Progenitor cell of endocrine pancreas (in vitro differentiated cells): Measurements from ENCODE around the gene LHCGR. TPM values are rescaled to one million over a fixed set of nuclear protein-coding genes. Genes with fewer than 3 reads are reported as not detected.

Experiments used
- DNase-seq: peaks from one replicate; pipeline ENCODE4 v3.0.0; 2021; ENCODE audit warnings: low spot score; ENCODE audit not compliant: unreplicated experiment
- H3K27ac Mint-ChIP-seq: 2 replicates; pipeline ENCODE4 v1.8.0; 2021; ENCODE audit warnings: mild to moderate bottlenecking, moderate library complexity, mixed read lengths
- H3K27me3 Mint-ChIP-seq: 2 replicates; pipeline ENCODE4 v1.8.0; 2021; ENCODE audit warnings: mixed read lengths
- H3K36me3 Mint-ChIP-seq: 2 replicates; pipeline ENCODE4 v1.8.0; 2022; ENCODE audit warnings: mixed read lengths; ENCODE audit not compliant: insufficient read depth
- H3K4me1 Mint-ChIP-seq: 2 replicates; pipeline ENCODE4 v1.8.0; 2021; ENCODE audit warnings: low read depth, mixed read lengths
- H3K4me3 Mint-ChIP-seq: 2 replicates; pipeline ENCODE4 v1.8.0; 2021; ENCODE audit warnings: low read depth, mild to moderate bottlenecking, moderate library complexity, mixed read lengths
- H3K9me3 Mint-ChIP-seq: 2 replicates; pipeline ENCODE4 v1.8.0; 2021; ENCODE audit warnings: low read depth, mixed read lengths
- CTCF ChIP-seq: fragments of 200-600 bp; sonication (generic); IDR thresholded peaks from one replicate; pipeline ENCODE4 v1.5.0; 2021; ENCODE audit warnings: antibody characterized with exemption, mild to moderate bottlenecking; ENCODE audit not compliant: unreplicated experiment
- total RNA-seq: library from RNA; stranded (reverse); gene quantifications from 2 replicates; pipeline ENCODE4 v1.2.1, GENCODE V29; 2021

Gene LHCGR
- total RNA-seq, 1 donor from 2014 or later, result not detected

- DNase-seq, result no peak
- no peak overlapping the region for H3K4me3 Mint-ChIP-seq
- H3K9me3 Mint-ChIP-seq, result no peaks in the 10 kb centered on the region
- H3K4me1 Mint-ChIP-seq, result no peaks in the 10 kb centered on the region
- no peak overlapping the region for H3K27ac Mint-ChIP-seq
- no peaks in the 10 kb centered on the region for H3K36me3 Mint-ChIP-seq
- H3K27me3 Mint-ChIP-seq, result no peaks in the 10 kb centered on the region
- no peak for TF ChIP-seq CTCF
Observed at GRCh38 chr2:48673581-48673980, 81.9 kb downstream of the LHCGR start.

- H3K4me3 Mint-ChIP-seq, result no peak overlapping the region
- H3K27ac Mint-ChIP-seq, result no peak overlapping the region
Observed at GRCh38 chr2:48668992-48669391, 86.5 kb downstream of the LHCGR start.

GRCh38 chr2:48651158-48651790 is 104.2 kb downstream of the LHCGR start:
- H3K4me3 Mint-ChIP-seq, result no peak overlapping the region
- H3K27ac Mint-ChIP-seq, result no peak overlapping the region
- TF ChIP-seq CTCF, result no peak
- no peak for DNase-seq
- no peaks in the 10 kb centered on the region for H3K27me3 Mint-ChIP-seq
- no peaks in the 10 kb centered on the region for H3K9me3 Mint-ChIP-seq
- H3K36me3 Mint-ChIP-seq, result no peaks in the 10 kb centered on the region
- no peaks in the 10 kb centered on the region for H3K4me1 Mint-ChIP-seq

More at GRCh38 chr2:48668992-48669391, 86.5 kb downstream of the LHCGR start:
- Mint-ChIP-seq H3K36me3 (no peaks in the 10 kb centered on the region), H3K9me3 (no peaks in the 10 kb centered on the region), H3K4me1 (no peaks in the 10 kb centered on the region), H3K27me3 (no peaks in the 10 kb centered on the region)
- DNase-seq, result no peak
- TF ChIP-seq CTCF, result no peak

- no peaks in the 10 kb centered on the region for H3K27me3 Mint-ChIP-seq
- no peak for DNase-seq
Observed at GRCh38 chr2:48638261-48638660, 117.3 kb downstream of the LHCGR start.

More at GRCh38 chr2:48638261-48638660, 117.3 kb downstream of the LHCGR start:
- Mint-ChIP-seq H3K9me3 (peaks cover 10% of the 10 kb centered on the region), H3K4me1 (peaks cover 2% of the 10 kb centered on the region), H3K4me3 (no peak overlapping the region), H3K27ac (no peak overlapping the region), H3K36me3 (no peaks in the 10 kb centered on the region)
- no peak for TF ChIP-seq CTCF

Other genes starting within 250 kb of the LHCGR start
- 8.2 and 8.6 TPM in 2 replicates for gene STON1, start 225.6 kb downstream of the LHCGR start, total RNA-seq
- not detected in 2 replicates for gene GTF2A1L, start 137.9 kb downstream of the LHCGR start, total RNA-seq